HG03432 (cell line): ENCODE measurements around the gene NIPSNAP3A.
A peak's percentile ranks its signal among the peaks of the same experiment; 100 is the strongest.
"Not testable (repeated sequence)": the region's sequence is repeated elsewhere in the genome, so short reads cannot be mapped to it uniquely, and the experiment has no call there.

Experiments
- ATAC-seq: cut with Tn5 transposase; IDR thresholded peaks from one replicate; pipeline ENCODE4 v1.9.1; 2021; ENCODE audit warnings: mild to moderate bottlenecking, moderate library complexity; ENCODE audit not compliant: unreplicated experiment

NIPSNAP3A gene

GRCh38 chr9:104747565-104748358 lies at the start of gene NIPSNAP3A:
NIPSNAP3A (plus strand) TSS chr9:104747683; CDS start chr9:104747793, 110 bp downstream.
- peak; percentile 92 for ATAC-seq

- no peak for ATAC-seq
These were observed 47.2 kb upstream of the NIPSNAP3A start for GRCh38 chr9:104700306-104700705.

- not testable (repeated sequence) for ATAC-seq
These were observed 38.7 kb upstream of the NIPSNAP3A start for GRCh38 chr9:104708737-104709136.

GRCh38 chr9:104711604-104712003 lies 35.9 kb upstream of the NIPSNAP3A start:
- ATAC-seq: no peak

- no peak for ATAC-seq
These were observed 22.5 kb upstream of the NIPSNAP3A start for GRCh38 chr9:104725014-104725413.

GRCh38 chr9:104738452-104738851 lies 9.0 kb upstream of the NIPSNAP3A start:
- ATAC-seq: no peak

GRCh38 chr9:104740621-104741020 lies 6.9 kb upstream of the NIPSNAP3A start:
- no peak for ATAC-seq

GRCh38 chr9:104743376-104743985 lies 4.0 kb upstream of the NIPSNAP3A start:
- peak; percentile 30 for ATAC-seq

GRCh38 chr9:104745852-104746251 lies 1.6 kb upstream of the NIPSNAP3A start:
- ATAC-seq: no peak

GRCh38 chr9:104746285-104746684 lies 1.2 kb upstream of the NIPSNAP3A start:
- ATAC-seq: no peak

- ATAC-seq: no peak
These were observed 685 bp upstream of the NIPSNAP3A start for GRCh38 chr9:104746798-104747197.

GRCh38 chr9:104747245-104747564 lies 278 bp upstream of the NIPSNAP3A start:
- ATAC-seq: peak; percentile 29

- no peak for ATAC-seq
These were observed 1.0 kb downstream of the NIPSNAP3A start for GRCh38 chr9:104748359-104749031.

- ATAC-seq: peak; percentile 13
These were observed 2.8 kb downstream of the NIPSNAP3A start for GRCh38 chr9:104750185-104750767.

GRCh38 chr9:104758974-104759373 lies 11.5 kb downstream of the NIPSNAP3A start:
- ATAC-seq: peak; percentile 47

GRCh38 chr9:104765138-104765537 lies 17.7 kb downstream of the NIPSNAP3A start:
- peak; percentile 31 for ATAC-seq

- ATAC-seq: no peak
These were observed 18.5 kb downstream of the NIPSNAP3A start for GRCh38 chr9:104766025-104766424.

- no peak for ATAC-seq
These were observed 20.0 kb downstream of the NIPSNAP3A start for GRCh38 chr9:104767507-104767906.

GRCh38 chr9:104769029-104769428 lies 21.5 kb downstream of the NIPSNAP3A start:
- not testable (repeated sequence) for ATAC-seq

- peak; percentile 37 for ATAC-seq
These were observed 22.2 kb downstream of the NIPSNAP3A start for GRCh38 chr9:104769655-104770054.

- ATAC-seq: peak; percentile 40
These were observed 25.4 kb downstream of the NIPSNAP3A start for GRCh38 chr9:104772714-104773510.
